Activated CD4-positive, alpha-beta T cell treated with anti-CD3 and anti-CD28 coated beads, Interleukin-2, amount 10 ng/mL, durations not matched to agents 7 days and 5 days (primary cell): ENCODE results near the gene TNFAIP3. TPM values are rescaled to one million over a fixed set of nuclear protein-coding genes. Genes with fewer than 3 reads are reported as not detected.

Source experiments
- CTCF ChIA-PET: fragments of 350-600 bp; sonication (Branson Sonifier 250); formaldehyde crosslinking; loops from one replicate; lab custom pipeline; 2021; ENCODE audit warnings: antibody characterized with exemption; lab: Charles Lee
- POLR2A ChIA-PET: fragments of 350-600 bp; sonication (Branson Sonifier 250); formaldehyde crosslinking; loops from one replicate; lab custom pipeline; 2021; ENCODE audit warnings: antibody characterized with exemption; lab: Charles Lee
- DNase-seq: peaks from one replicate; pipeline ENCODE4 v3.0.0-alpha.2; 2020
- H3K27ac Mint-ChIP-seq: one replicate; pipeline ENCODE4 v1.8.0; 2021; ENCODE audit warnings: mild to moderate bottlenecking, moderate library complexity, mixed read lengths
- H3K27me3 Mint-ChIP-seq: one replicate; pipeline ENCODE4 v1.8.0; 2021; ENCODE audit warnings: mixed read lengths
- H3K36me3 Mint-ChIP-seq: one replicate; pipeline ENCODE4 v1.8.0; 2021; ENCODE audit warnings: low read depth, mixed read lengths
- H3K4me1 Mint-ChIP-seq: one replicate; pipeline ENCODE4 v1.8.0; 2021; ENCODE audit warnings: mixed read lengths
- H3K4me3 Mint-ChIP-seq: one replicate; pipeline ENCODE4 v1.8.0; 2021; ENCODE audit warnings: mild to moderate bottlenecking, moderate library complexity, mixed read lengths
- H3K9me3 Mint-ChIP-seq: one replicate; pipeline ENCODE4 v1.8.0; 2021; ENCODE audit warnings: mixed read lengths
- total RNA-seq, 2 experiments: library from RNA; stranded (reverse); gene quantifications; one replicate each; pipeline ENCODE4 v1.2.3, GENCODE V29; 2021

The TNFAIP3 gene
- total RNA-seq, 2 experiments from 2014 or later: 41.8 to 43.9 TPM

GRCh38 chr6:137846274-137846673 is 20.8 kb upstream of the TNFAIP3 start:
- POLR2A ChIA-PET: no interaction called here
- Mint-ChIP-seq H3K4me3 (no peak overlapping the region), H3K9me3 (peaks cover 22% of the 10 kb centered on the region)

DNA sequence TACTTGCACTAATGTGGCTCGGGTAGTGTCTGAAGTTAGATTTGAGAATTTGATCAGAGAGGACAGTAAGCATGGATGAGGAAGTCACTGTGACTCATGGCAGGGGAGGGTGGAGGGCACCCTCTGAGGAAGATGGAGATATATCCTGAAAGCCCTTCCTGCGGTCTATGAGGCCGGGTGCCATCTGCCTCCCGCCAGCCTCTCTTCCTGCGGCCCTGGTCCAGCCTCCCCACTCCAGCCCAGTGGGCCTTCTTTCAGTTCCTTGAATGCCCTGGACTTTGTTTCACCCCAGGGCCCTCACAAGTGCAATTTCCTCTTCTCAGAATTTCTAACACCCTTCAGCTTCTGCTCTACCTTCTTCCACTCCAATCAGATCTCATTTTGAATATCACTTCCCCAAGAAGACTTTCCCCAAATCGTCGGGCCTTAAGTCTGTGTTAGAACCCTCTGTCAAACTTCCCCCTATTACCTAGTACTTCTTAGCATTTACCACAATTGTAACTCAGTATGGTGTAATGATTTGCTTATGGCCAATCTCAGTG is 20.2 kb upstream of the TNFAIP3 start:
- Mint-ChIP-seq H3K27ac (no peak overlapping the region), H3K4me1 (no peaks in the 10 kb centered on the region), H3K4me3 (no peak overlapping the region), H3K9me3 (peaks cover 17% of the 10 kb centered on the region), H3K27me3 (no peaks in the 10 kb centered on the region), H3K36me3 (peaks cover 9% of the 10 kb centered on the region)
- ChIA-PET CTCF (interaction anchor here (1.4 to 2.1 kb wide), 2 partner anchors 20 to 139 kb away, joined by 4 to 6 read pairs; partner anchors contain the start of gene TNFAIP3), POLR2A (no interaction called here)
- no peak for DNase-seq

More at GRCh38 chr6:137846274-137846673, 20.8 kb upstream of the TNFAIP3 start:
- Mint-ChIP-seq H3K27ac (no peak overlapping the region), H3K36me3 (peaks cover 14% of the 10 kb centered on the region), H3K4me1 (no peaks in the 10 kb centered on the region), H3K27me3 (no peaks in the 10 kb centered on the region)
- CTCF ChIA-PET: interaction anchor here (1.4 to 2.1 kb wide), 2 partner anchors 21 to 138 kb away, joined by 4 to 6 read pairs; partner anchors contain the start of gene TNFAIP3
- no peak for DNase-seq

GRCh38 chr6:137847748-137848147 is 19.3 kb upstream of the TNFAIP3 start:
- peaks cover 8% of the 10 kb centered on the region for H3K9me3 Mint-ChIP-seq
- H3K27ac Mint-ChIP-seq: no peak overlapping the region
- ChIA-PET CTCF (interaction anchor here (2.1 kb wide), 1 partner anchor 20 kb away, joined by 6 read pairs; the partner anchor contains the start of gene TNFAIP3), POLR2A (no interaction called here)
- H3K4me1 Mint-ChIP-seq: no peaks in the 10 kb centered on the region
- peaks cover 5% of the 10 kb centered on the region for H3K36me3 Mint-ChIP-seq
- DNase-seq: no peak
- no peaks in the 10 kb centered on the region for H3K27me3 Mint-ChIP-seq
- H3K4me3 Mint-ChIP-seq: no peak overlapping the region

GRCh38 chr6:137848672-137849071 is 18.4 kb upstream of the TNFAIP3 start:
- peaks cover under 1% of the 10 kb centered on the region for H3K9me3 Mint-ChIP-seq
- H3K27ac Mint-ChIP-seq: no peak overlapping the region
- H3K4me3 Mint-ChIP-seq: no peak overlapping the region
- H3K36me3 Mint-ChIP-seq: no peaks in the 10 kb centered on the region
- no peak for DNase-seq
- H3K27me3 Mint-ChIP-seq: no peaks in the 10 kb centered on the region
- H3K4me1 Mint-ChIP-seq: no peaks in the 10 kb centered on the region
- ChIA-PET POLR2A (no interaction called here), CTCF (interaction anchor here (0.9 to 2.1 kb wide), 3 partner anchors 17 to 37 kb away, joined by 3 to 6 read pairs (median 3); partner anchors contain the start of gene TNFAIP3)

DNA sequence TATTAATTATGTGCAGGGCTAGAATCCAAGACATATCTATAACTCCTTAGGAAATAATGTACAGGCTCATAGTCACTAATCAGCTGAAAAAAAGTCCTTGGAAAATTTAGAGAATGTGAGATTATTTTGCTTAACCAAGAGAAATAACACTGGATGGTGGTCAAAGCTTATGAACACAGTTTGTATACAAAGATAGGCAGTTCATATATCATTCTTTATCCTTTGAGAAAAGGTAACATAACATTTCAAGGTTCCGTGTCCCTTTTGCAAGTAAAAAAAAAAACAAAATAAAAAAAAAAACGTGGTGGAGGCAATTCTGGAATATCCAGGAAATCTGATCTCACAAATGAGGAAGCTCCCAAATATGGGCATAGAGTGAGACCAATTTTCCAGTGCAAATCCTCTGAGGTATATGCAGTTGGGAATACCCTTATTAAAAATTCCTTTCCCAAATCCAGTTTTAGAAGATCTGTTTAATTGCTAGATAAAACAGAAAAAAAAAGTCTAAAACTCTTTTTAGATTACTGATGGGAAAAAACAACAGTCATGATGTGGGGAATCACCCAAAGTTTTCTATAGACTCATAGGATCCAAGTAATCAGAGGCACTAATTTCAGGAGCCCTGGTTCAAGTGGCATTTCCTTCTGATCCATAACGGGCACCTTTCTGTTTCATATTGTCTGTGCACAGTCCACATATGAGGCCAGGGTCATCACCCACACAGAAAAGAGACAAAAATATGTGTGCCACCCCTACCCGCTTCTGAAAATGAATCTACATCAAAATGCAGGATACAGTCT is 17.7 kb upstream of the TNFAIP3 start:
- Mint-ChIP-seq H3K4me1 (no peaks in the 10 kb centered on the region), H3K27me3 (no peaks in the 10 kb centered on the region), H3K27ac (no peak overlapping the region), H3K4me3 (no peak overlapping the region), H3K9me3 (no peaks in the 10 kb centered on the region), H3K36me3 (no peaks in the 10 kb centered on the region)
- CTCF ChIA-PET: interaction anchor here (0.6 to 0.9 kb wide), 3 partner anchors 14 to 38 kb away, joined by 3 to 4 read pairs (median 3); no protein-coding TSS in a partner anchor
- POLR2A ChIA-PET: no interaction called here
- no peak for DNase-seq

DNA sequence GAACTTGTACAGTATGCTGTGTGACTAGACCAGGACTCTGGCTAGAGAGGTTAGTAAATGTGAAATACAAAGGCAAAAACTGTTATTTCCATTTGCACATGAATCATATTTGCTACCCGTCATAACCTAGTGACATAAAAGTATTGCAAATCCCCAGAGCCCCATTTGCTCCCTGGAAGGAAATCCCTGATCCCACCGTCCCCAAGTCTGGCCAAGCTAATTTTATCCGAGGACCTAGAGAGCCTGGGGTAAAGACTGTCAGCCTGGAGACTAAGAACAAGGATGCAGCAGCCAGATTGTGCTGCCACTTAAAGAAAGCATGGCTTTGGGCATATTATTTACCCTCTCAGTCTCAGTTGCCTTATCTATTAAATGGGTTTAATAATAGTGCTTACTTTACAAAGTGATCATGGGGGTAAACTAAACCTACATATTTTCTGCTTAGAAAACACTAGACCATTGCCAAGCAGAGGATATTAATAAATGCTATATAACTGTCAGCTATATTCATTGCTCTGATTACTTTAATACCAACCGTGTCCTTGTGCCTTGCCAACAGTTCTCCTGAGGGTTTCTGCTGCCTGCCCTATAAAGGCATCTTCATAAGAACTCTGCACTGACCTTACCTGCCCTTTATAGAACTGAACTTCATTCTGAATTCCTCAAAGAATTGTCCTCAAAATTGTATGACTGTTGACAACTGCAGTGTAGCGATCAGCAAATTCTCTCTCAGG is 16.9 kb upstream of the TNFAIP3 start:
- no peak overlapping the region for H3K4me3 Mint-ChIP-seq
- no peaks in the 10 kb centered on the region for H3K27me3 Mint-ChIP-seq
- no peaks in the 10 kb centered on the region for H3K9me3 Mint-ChIP-seq
- POLR2A ChIA-PET: no interaction called here
- no peaks in the 10 kb centered on the region for H3K4me1 Mint-ChIP-seq
- DNase-seq: no peak
- H3K27ac Mint-ChIP-seq: no peak overlapping the region
- H3K36me3 Mint-ChIP-seq: peaks cover 2% of the 10 kb centered on the region
- CTCF ChIA-PET: interaction anchor here (0.6 kb wide), 1 partner anchor 14 kb away, joined by 4 read pairs; no protein-coding TSS in a partner anchor

DNA sequence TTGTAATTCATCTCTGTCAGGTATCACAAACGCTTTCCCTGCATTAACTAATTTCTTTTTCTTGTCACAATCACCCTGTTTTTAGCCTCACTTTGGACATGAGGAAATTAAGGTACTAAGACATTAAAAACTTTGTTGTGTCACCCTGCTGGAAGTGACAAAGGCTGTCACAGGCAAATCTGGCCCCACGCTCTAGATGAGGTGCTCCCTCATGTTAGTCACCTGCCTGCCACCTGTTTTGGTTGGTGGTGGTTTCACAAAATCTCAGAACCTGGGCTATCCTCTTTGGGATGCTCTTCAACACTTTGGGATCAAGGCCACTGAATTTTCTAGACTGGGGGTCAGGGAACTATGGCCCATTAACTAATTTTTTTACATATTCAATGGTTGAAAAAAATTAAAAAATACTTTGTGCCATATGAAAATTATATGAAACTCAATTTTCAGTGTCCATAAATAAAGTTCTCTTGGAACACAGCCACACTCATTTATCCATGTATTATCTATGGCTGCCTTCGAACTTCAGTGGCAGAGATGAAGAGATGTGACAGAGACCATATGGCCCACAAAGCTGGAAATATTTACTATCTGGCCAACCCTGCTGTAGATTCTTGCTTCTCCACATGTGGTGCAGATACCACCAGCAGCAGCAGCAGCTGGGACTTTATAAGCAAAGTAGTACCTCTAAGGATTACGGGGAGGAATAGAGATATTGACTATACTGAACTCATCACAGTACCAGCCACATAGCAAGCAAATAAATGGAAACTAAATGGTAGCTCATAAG is 16.1 kb upstream of the TNFAIP3 start:
- no peaks in the 10 kb centered on the region for H3K4me1 Mint-ChIP-seq
- no peaks in the 10 kb centered on the region for H3K27me3 Mint-ChIP-seq
- POLR2A ChIA-PET: no interaction called here
- H3K4me3 Mint-ChIP-seq: no peak overlapping the region
- no peak for DNase-seq
- peaks cover 5% of the 10 kb centered on the region for H3K36me3 Mint-ChIP-seq
- no peak overlapping the region for H3K27ac Mint-ChIP-seq
- H3K9me3 Mint-ChIP-seq: peaks cover 2% of the 10 kb centered on the region
- CTCF ChIA-PET: interaction anchor here (1.3 kb wide), 1 partner anchor 16 kb away, joined by 7 read pairs; the partner anchor contains the start of gene TNFAIP3

GRCh38 chr6:137851669-137852068 is 15.4 kb upstream of the TNFAIP3 start:
- Mint-ChIP-seq H3K27me3 (no peaks in the 10 kb centered on the region), H3K36me3 (peaks cover 7% of the 10 kb centered on the region), H3K9me3 (peaks cover 5% of the 10 kb centered on the region), H3K4me1 (no peaks in the 10 kb centered on the region), H3K27ac (no peak overlapping the region), H3K4me3 (no peak overlapping the region)
- DNase-seq: no peak
- ChIA-PET POLR2A (no interaction called here), CTCF (interaction anchor here (1.3 to 1.9 kb wide), 2 partner anchors 15 to 53 kb away, joined by 4 to 7 read pairs; partner anchors contain the start of gene TNFAIP3)

- CTCF ChIA-PET: interaction anchor here (1.3 to 1.9 kb wide), 2 partner anchors 54 to 144 kb away, joined by 3 to 4 read pairs; no protein-coding TSS in a partner anchor
- peaks cover 5% of the 10 kb centered on the region for H3K9me3 Mint-ChIP-seq
- H3K4me1 Mint-ChIP-seq: no peaks in the 10 kb centered on the region
- no peaks in the 10 kb centered on the region for H3K27me3 Mint-ChIP-seq
- H3K4me3 Mint-ChIP-seq: no peak overlapping the region
- POLR2A ChIA-PET: interaction anchor here (1.2 kb wide), 1 partner anchor 130 kb away, joined by 3 read pairs; no protein-coding TSS in a partner anchor
- H3K27ac Mint-ChIP-seq: no peak overlapping the region
- peaks cover 10% of the 10 kb centered on the region for H3K36me3 Mint-ChIP-seq
- no peak for DNase-seq
These were observed 14.7 kb upstream of the TNFAIP3 start for GRCh38 chr6:137852346-137852745.

GRCh38 chr6:137852811-137853210 is 14.2 kb upstream of the TNFAIP3 start:
- Mint-ChIP-seq H3K36me3 (peaks cover 15% of the 10 kb centered on the region), H3K4me3 (no peak overlapping the region), H3K4me1 (no peaks in the 10 kb centered on the region), H3K27ac (no peak overlapping the region), H3K9me3 (peaks cover 5% of the 10 kb centered on the region), H3K27me3 (no peaks in the 10 kb centered on the region)
- ChIA-PET POLR2A (interaction anchor here (1.2 kb wide), 1 partner anchor 130 kb away, joined by 3 read pairs; no protein-coding TSS in a partner anchor), CTCF (interaction anchor here (1.2 to 1.9 kb wide), 4 partner anchors 14 to 145 kb away, joined by 3 to 4 read pairs (median 3); partner anchors contain the start of gene TNFAIP3)
- DNase-seq: no peak

DNA sequence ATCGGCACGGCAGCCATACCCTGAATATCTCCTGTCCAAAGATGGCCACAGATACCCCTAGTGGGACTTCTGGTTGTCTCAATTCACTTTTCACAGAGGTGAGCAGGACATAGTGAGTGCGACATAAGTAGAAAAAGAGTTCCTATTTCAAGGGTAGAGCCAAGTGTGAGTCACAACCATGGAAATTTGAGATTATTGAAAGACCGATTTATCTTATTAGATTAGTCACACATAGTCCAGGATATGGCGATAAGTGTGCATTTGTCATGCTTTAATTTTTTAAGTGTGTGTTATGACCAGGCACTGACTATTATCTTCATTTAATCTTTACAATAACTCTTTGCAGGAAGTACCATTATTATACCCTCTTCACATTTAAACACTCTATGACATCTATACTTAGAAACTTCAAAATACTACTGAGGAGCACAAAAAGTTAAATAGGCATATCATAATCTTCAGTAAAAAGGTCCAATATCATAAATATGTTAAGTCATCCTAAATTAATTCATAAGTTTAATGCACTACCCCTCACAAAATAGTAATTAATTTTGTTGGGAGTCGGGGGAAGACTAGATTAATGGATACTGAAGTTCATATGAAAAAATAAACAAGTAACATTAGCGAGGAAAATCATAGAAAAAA is 13.4 kb upstream of the TNFAIP3 start:
- Mint-ChIP-seq H3K27me3 (no peaks in the 10 kb centered on the region), H3K27ac (no peak overlapping the region), H3K36me3 (peaks cover 15% of the 10 kb centered on the region), H3K9me3 (peaks cover 5% of the 10 kb centered on the region), H3K4me3 (no peak overlapping the region), H3K4me1 (no peaks in the 10 kb centered on the region)
- POLR2A ChIA-PET: interaction anchor here (1.2 kb wide), 1 partner anchor 131 kb away, joined by 3 read pairs; no protein-coding TSS in a partner anchor
- CTCF ChIA-PET: interaction anchor here (1.2 to 1.9 kb wide), 4 partner anchors 13 to 146 kb away, joined by 3 to 4 read pairs (median 3); partner anchors contain the start of gene TNFAIP3
- no peak for DNase-seq
